GM21447 (cell line): ENCODE measurements around the gene CCDC92.

Experiments used
- ATAC-seq: cut with Tn5 transposase; IDR thresholded peaks from one replicate; pipeline ENCODE4 v1.9.1; 2021; ENCODE audit not compliant: unreplicated experiment

Gene CCDC92

GRCh38 chr12:123937707-123938591, 34.7 kb downstream of the CCDC92 start:
- ATAC-seq: no peak

DNA sequence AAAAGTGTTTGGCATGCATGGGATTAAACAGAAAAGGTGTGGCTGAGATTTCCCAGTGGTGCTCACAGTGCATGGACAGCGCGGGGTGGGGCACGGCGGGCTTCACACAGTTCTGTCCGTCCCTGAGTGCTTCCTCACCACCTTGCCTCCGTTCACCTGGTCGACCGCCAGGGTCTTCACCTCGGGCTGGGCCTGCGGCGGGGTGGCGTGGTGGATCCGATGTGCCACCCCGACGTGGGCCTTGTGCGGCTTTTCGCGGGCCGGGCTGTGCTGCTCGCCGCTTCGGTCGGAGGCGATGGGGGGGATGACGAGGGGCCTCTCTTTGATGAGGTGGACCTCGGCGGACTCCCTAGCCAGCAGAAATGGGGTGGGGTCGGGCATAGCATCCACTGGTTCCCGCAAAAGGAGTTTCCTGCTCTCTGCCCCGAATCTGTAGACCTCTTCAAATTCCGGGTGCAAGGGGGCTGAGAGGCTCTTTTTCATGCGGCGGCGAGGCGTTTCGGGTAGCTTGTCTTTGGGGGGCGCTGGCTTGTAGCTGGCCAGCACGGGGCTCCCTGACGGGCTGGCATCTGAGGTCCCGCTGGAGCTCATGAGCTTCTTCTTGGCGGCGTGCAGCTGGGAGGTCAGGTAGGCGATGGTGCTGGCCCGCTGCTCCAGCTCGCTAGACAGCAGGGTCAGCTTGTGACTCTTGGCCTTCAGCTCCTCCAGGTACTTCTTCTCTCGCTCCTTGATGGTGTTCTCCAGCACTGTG, 35.5 kb downstream of the CCDC92 start:
- ATAC-seq: no peak

- no peak for ATAC-seq
Measured at GRCh38 chr12:123936471-123936870, 36.2 kb downstream of the CCDC92 start.

DNA sequence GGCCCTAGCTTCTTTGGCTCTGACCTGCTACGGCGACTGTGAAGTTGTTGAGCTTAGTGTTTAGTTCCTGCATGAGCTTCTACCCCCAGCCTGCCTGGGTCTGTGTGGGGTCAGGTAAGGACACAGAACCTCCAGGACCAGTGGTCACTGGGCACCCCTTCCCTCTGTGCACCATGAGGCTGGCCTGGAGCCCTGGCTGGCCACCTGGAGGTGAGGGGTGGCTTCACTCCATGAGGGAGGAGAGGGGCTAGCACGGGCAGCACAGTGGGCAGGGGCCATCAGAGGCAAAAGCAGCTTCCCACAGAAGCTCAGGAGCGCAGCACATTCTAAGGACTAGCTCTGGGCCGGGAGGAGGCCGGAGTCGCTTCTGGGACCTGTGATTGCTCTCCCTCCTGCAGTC, 36.7 kb downstream of the CCDC92 start:
- ATAC-seq: no peak

DNA sequence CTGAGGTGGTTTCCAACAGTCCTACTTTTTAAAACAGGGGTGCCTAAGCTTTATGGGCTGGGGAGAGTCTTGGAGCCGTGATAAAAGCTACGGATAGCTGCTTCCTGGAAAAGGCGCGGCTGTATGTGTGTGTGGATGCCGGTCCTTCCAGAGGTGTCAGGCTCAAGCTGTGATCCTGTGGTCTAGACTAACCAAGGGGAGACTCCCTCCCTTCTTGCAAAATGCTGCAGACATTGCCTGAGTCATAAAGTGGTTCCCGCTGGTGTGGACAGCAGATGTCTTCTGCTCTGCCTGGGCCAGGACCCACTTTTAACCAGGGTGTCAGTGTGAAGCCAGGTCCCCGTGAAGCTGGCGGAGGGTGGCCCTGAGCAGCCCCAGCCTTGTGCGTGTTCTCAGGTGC, 37.8 kb downstream of the CCDC92 start:
- ATAC-seq: no peak

- ATAC-seq: no peak
Measured at GRCh38 chr12:123934016-123934620, 38.5 kb downstream of the CCDC92 start.

DNA sequence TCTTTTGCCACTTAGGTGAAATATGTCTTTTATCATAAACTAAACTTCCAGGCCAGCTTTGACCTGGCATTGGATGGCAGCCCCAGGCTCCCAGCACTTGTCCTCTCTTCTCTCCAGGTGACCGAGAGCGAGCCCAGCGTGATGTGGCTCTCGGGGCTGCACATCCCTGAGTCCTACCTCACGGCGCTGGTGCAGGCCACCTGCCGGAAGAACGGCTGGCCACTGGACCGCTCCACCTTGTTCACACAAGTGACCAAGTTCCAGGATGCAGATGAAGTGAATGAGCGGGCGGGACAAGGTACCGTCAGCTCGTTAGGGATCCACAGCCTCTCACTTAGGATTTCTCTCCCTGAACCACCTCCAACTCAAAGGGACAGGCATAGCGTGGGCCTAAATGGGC, 39.4 kb downstream of the CCDC92 start:
- ATAC-seq: no peak

DNA sequence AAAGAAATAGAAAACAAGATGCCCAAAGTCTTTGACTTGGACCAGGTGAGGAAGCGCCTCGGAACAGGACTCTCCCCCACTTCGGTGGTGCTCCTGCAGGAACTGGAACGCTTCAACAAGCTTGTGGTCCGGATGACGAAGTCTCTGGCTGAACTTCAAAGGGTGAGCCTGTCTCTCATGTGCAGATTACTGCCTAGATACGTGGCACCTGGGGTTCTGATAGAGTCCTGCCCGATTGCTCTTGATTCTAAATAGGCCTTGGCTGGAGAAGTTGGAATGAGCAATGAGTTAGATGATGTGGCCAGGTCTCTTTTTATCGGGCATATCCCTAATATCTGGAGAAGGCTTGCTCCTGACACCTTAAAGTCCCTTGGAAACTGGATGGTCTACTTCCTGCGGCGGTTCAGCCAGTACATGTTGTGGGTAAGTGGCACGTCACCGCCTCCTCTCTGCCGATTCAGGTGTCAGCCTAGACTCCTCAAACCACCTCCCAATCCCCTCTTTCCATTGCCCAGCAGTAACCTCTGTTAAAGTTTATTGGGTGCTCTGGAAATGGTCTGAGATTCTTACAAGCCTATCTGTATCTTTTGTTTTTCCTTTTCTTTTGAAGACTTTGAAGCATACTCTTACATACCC, 40.8 kb downstream of the CCDC92 start:
- no peak for ATAC-seq

- no peak for ATAC-seq
Measured at GRCh38 chr12:123929946-123930583, 42.6 kb downstream of the CCDC92 start.

GRCh38 chr12:123928897-123929296, 43.7 kb downstream of the CCDC92 start:
- no peak for ATAC-seq

- no peak for ATAC-seq
Measured at GRCh38 chr12:123928274-123928865, 44.3 kb downstream of the CCDC92 start.

DNA sequence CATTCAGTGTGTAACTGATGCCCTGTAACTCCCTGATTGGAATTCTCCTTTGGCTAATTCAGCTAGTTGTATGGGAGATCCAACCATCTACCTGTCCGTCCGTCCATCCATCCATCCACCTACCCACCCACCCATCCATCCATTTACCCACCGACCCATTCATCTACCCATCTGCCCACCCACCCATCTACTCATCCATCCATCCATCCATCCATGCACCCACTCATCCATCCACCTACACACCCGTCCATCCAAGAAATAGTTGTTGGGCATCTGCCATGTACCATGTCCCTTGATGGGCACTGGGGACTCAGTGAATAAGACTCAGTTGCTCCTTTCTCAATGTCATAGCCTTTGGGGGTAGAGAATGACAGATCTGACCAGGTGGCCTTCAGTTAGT, 48.1 kb downstream of the CCDC92 start:
- no peak for ATAC-seq

DNA sequence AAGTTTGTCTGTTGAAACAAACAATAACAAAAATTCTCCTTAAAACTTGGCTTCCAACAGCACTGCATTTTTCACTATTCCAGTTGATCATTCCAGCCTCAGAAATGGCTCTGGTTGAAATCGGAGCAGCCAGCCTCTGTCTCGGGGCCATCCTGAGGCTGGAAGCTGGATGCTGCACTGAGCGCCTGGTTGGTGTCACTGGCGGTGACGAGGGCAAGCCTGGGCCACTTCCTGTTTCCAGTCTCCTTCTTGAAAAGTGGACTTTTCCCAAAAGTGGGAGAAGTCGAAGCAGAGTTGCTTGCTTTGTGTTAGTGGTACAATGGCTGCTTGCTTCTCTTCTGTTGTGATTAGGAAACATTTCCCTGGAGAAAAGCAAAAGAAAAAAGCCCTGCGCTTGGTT, 48.7 kb downstream of the CCDC92 start:
- ATAC-seq: no peak

DNA sequence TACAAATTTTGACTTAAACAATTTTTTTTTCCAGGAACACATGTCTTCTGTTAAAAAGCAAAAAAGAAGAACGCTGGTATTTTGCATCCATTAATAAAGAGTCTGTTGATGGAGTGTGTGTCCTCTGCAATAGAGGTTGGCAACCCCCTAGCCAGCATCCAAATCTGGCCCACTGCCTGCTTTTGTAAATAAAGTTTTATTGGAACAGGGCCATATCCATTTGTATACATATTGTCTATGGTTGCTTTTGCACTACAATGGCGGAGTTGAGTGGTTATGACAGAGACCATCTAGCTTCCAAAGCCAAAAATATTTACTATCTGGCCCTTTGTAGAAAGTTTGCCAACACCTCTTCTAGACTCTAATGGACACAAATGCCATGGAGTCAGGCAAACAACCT, 49.6 kb downstream of the CCDC92 start:
- no peak for ATAC-seq

DNA sequence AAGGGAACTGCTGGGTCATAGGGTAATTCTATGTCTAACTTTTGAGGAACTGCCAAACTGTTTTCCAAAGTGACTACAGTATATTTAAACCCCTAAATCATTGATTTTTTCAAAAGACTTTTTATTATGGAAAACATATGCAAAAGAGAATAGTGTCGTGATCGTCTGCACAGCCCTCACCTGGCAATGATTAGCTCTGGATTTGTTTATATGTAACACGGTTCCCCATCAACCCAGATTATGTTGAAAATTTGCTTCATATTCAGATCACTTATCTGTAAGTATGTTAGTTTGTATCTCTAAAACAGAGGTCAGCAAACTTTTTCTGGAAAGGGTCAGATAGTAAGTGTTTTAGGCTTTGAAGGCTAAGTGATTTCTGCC, 52.7 kb downstream of the CCDC92 start:
- no peak for ATAC-seq

DNA sequence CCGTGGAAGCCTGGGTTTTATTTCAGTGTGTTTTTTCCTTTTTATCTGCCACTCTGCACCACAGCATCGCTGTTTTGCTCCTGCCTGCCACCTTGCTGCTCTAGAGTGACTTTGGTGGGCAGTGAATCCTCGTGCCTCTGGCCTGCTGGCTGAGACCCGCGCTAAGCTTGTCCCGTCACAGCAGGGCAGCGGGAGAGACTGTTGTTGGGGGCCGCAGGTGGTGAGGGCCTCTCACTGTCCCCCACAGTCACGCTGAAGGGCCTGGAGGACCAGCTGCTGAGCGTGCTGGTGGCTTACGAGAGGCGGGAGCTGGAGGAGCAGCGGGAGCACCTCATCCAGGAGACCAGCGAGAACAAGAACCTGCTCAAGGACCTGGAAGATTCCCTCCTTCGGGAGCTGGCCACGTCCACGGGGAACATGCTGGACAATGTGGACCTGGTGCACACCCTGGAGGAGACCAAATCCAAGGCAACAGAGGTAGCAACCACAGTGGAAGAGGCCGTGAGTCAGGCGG, 55.2 kb downstream of the CCDC92 start:
- no peak for ATAC-seq

GRCh38 chr12:123916729-123917128, 55.9 kb downstream of the CCDC92 start:
- ATAC-seq: no peak

GRCh38 chr12:123914726-123915333, 57.8 kb downstream of the CCDC92 start:
- no peak for ATAC-seq

DNA sequence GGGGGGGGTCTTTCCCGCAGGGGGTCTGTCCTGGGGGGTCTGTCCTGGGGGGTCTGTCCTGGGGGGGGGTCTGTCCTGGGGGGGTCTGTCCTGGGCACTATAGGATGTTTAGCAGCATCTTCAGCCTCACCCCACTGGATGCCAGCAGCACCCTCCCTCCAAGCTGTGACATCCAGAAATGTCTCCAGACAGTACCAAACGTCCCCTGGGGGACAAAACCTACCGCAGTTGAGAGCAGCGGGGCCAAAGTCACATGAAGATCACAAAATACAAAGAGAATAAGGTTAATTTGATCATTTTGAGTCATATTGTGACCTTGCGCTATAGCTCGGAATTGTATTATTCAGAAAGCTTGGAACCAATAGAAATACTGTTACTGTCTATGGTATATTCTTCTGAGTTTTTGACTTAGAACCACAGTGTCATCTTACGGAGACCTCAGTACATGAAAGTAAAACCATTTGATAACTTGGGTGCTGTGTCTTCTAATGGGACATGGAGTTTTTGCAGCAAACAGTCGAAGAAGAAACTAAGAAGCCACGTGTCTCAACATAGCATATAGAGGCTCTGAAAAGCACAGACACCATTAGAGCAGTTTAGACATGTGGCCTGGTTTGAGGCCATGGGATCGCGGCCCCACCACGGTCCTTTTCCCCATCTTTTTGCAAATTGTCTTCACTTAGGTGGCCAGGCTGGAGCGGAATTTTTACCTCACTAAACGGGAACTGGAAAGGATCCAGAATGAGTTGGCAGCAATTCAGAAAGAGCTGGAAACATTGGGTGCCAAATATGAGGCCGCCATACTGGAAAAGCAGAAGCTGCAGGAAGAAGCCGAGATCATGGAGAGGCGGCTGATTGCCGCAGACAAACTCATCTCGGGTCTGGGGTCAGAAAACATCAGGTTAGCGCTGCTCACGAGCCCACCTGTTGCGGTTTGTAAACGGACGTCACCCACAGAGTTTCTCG, 59.9 kb downstream of the CCDC92 start:
- ATAC-seq: no peak
